GM10266 (cell line): ENCODE data around the gene COL4A2.

Experiments used
- DNase-seq: peaks from one replicate; pipeline ENCODE4 v3.0.0; 2012; ENCODE audit errors: extremely low spot score
- TF ChIP-seq, protein P1 (sequence below): IDR thresholded peaks from 2 replicates; pipeline ENCODE4 v1.5.1; 2012; ENCODE audit warnings: mild to moderate bottlenecking, low read depth; ENCODE audit not compliant: control insufficient read depth, insufficient read depth; ENCODE audit errors: missing control alignments

COL4A2 gene

DNA sequence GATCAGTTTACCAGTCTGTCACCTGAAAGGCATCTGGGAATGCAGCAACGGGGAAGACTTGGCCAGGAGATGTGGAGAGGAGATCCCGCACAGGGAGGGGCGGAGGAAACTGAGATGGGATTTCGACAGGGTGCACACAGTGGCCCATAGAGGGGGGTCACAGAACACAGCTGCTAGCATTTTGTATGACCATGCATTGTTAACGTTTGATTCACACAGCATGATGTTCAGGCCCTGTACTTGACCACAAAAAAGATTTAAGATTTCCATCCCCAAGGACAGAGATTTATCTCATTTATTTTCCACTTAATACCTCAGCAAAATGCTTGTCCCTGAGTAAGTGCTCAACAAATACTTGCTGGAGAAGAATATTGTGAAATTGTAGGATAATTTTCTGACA, 191.2 kb downstream of the COL4A2 start:
- TF ChIP-seq, protein P1, sequence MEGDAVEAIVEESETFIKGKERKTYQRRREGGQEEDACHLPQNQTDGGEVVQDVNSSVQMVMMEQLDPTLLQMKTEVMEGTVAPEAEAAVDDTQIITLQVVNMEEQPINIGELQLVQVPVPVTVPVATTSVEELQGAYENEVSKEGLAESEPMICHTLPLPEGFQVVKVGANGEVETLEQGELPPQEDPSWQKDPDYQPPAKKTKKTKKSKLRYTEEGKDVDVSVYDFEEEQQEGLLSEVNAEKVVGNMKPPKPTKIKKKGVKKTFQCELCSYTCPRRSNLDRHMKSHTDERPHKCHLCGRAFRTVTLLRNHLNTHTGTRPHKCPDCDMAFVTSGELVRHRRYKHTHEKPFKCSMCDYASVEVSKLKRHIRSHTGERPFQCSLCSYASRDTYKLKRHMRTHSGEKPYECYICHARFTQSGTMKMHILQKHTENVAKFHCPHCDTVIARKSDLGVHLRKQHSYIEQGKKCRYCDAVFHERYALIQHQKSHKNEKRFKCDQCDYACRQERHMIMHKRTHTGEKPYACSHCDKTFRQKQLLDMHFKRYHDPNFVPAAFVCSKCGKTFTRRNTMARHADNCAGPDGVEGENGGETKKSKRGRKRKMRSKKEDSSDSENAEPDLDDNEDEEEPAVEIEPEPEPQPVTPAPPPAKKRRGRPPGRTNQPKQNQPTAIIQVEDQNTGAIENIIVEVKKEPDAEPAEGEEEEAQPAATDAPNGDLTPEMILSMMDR = no peak

DNA sequence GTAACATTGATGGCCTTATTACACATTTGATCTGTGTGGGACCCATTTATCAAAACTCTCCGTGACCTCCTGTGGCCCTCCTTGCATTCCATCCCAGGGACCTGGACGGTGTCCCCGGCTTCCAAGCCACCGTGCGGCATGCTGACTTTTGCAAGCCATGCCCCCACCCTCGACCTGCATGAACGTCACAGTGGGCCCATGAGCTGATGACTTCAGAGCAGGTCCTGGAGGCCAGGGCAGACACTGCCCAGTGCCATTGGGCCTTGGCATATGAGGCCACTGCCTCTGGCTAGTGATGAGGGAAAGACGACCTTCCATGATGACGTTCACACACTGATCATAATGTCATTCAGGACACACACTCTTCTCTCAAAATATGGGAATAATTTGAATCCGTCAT, 191.7 kb downstream of the COL4A2 start:
- TF ChIP-seq, protein P1 = no peak
- DNase-seq = no peak

More for the DNA sequence above, 191.2 kb downstream of the COL4A2 start:
- no peak for DNase-seq

DNA sequence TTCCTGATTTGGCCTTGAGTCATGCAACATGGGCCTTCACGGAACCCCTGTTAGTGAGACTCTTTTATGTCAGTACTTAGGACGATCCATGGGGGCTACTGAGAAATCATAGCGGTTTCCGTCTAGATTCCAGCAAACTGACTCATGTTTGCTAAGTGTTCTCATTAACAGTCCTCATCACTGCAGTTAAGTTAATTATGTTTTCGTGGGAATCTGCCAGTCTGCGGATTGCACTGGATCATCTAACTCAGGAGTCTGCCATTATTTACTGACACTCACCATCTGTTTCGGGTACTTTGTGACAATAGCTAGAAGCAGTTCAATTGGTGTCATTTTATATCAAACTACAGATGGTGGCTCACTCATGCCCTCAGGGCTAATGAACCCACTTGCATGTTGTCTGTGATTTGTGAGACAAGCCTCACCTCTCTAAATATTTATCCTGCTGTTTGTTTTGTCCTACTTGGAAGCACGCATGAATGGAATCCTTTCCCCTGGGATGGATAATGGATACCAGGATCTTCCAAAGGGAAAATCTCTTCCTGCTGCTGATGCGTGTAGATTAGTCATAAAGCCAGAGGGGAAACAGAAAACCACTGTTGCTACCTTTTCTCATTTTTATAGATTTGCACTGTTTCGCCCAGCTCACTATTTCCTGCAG, 192.7 kb downstream of the COL4A2 start:
- TF ChIP-seq, protein P1 = no peak
- DNase-seq = no peak

GRCh38 chr13:110500341-110500740, 193.3 kb downstream of the COL4A2 start:
- TF ChIP-seq, protein P1 = no peak
- DNase-seq = no peak

GRCh38 chr13:110501188-110501587, 194.1 kb downstream of the COL4A2 start:
- DNase-seq = no peak
- TF ChIP-seq, protein P1 = no peak

- TF ChIP-seq, protein P1 = no peak
- no peak for DNase-seq
These were observed 196.2 kb downstream of the COL4A2 start for GRCh38 chr13:110503037-110503901.
